ENCODE measurements around the gene NFIX.

NFIX gene

DNA sequence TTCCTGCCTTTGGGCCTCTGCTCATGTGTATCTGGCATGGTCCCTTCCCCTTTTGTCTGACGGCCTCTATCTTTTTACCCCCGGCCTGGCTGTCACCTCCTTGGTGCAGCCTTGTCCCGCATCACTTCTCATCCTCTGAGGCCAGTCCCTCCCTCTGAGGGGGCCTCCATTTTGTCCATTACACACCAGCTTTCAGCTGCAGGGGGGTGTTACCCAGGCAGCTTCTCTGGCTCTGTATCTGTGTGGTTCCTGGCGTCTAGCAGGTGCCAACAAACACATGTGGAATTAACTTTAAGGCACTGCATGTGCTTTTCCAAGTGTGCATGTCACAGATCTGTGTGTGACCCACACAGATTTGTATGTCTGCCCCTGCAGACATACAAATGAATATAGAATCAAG lies 55.0 kb downstream of the NFIX start:
- peak overlapping the region; percentile 78 for H3K27ac ChIP-seq
- TF ChIP-seq, protein P1, sequence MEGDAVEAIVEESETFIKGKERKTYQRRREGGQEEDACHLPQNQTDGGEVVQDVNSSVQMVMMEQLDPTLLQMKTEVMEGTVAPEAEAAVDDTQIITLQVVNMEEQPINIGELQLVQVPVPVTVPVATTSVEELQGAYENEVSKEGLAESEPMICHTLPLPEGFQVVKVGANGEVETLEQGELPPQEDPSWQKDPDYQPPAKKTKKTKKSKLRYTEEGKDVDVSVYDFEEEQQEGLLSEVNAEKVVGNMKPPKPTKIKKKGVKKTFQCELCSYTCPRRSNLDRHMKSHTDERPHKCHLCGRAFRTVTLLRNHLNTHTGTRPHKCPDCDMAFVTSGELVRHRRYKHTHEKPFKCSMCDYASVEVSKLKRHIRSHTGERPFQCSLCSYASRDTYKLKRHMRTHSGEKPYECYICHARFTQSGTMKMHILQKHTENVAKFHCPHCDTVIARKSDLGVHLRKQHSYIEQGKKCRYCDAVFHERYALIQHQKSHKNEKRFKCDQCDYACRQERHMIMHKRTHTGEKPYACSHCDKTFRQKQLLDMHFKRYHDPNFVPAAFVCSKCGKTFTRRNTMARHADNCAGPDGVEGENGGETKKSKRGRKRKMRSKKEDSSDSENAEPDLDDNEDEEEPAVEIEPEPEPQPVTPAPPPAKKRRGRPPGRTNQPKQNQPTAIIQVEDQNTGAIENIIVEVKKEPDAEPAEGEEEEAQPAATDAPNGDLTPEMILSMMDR (conservative IDR thresholded peaks at IDR 0.05): no peak

DNA sequence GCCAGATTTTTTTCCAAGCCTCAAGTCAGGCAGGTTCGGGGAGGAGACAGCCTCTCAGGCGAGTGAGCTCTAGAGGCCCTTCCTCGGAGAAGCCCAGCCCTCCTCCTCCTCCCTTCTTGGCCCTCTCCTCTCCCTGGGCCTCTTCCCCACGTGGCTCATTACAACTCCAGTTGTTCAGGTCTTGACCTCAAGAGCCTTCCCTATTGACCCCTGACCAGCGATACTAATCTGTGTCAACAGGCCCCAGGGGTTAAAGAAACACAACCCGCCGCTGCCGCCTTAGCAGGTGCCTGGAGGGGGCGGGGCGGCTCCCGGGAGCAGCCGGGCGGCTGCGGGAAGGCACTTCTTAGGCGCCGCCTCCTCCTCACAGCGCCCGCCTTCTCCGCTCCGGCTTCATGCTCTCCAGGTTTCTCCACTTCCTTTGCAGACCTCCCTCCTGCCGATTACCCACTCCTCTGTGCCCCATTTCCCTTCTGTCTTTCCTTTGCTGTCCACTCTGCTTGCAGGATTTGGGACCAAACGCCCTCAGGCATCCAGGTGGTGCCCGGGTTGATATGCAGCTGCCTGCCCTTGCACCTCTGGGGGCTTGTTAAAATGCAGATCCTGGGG lies 56.4 kb downstream of the NFIX start:
- H3K27ac ChIP-seq: peak overlapping the region; percentile 78
- TF ChIP-seq, protein P1 (conservative IDR thresholded peaks at IDR 0.05): 0 out of 2 replicates have a peak, but pooled peaks have one; percentile 8

DNA sequence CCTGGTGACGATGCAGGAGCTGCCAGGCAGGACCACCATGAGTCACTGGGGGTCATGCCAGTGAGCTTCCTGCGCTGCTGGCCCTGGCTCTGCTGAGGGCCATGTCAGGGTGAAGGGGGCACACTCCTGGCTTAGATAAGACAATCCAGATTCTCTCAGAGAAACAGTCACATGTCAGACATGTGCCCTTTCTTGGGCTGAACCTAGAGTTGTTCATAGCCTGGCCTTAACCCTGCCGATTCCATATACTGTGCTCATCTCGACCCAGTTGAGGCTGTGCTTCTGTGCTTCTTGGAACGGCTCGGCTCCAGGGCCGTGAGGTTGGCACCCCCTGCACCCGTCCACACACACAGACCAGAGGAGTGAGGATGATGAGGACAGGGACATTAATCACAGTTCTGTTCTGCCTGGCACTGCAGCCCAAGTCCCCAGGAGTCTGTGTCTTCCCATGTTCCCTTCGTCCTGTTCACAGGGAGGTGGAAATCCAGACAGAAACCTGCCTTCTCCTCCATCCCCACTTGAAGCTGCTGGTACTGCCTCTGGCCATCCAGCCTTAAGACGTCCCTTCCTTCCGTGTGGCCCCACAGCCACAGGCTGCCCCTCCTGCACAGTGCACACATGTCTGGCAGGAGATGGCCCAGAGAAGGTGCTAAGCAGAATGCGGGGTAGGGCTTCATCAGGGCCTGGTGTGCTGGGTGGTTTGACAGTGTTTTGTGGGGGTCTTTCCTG lies 57.3 kb downstream of the NFIX start:
- TF ChIP-seq, protein P1 (conservative IDR thresholded peaks at IDR 0.05): no peak
- H3K27ac ChIP-seq: peak overlapping the region; percentile 78

DNA sequence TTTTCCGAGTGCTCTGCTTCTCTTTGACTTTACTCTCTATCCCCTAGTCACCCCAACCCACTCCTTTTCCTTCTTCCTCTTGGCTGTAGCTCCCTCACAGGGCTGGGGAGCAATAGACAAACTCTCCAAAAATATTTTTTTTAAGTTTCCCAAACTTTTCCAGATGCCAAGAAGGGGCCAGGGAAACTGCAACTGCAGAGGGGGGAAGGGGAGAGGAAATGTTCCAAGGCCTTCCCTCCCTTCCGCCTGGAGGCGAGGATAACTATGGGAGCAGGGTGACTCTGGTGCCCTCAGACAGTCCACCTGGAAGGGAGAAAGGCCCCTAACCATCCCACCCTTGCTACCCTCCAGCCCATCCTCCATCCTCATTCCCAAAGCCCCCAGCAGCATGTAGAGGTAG lies 58.0 kb downstream of the NFIX start:
- TF ChIP-seq, protein P1 (conservative IDR thresholded peaks at IDR 0.05): no peak
- peak overlapping the region; percentile 78 for H3K27ac ChIP-seq

DNA sequence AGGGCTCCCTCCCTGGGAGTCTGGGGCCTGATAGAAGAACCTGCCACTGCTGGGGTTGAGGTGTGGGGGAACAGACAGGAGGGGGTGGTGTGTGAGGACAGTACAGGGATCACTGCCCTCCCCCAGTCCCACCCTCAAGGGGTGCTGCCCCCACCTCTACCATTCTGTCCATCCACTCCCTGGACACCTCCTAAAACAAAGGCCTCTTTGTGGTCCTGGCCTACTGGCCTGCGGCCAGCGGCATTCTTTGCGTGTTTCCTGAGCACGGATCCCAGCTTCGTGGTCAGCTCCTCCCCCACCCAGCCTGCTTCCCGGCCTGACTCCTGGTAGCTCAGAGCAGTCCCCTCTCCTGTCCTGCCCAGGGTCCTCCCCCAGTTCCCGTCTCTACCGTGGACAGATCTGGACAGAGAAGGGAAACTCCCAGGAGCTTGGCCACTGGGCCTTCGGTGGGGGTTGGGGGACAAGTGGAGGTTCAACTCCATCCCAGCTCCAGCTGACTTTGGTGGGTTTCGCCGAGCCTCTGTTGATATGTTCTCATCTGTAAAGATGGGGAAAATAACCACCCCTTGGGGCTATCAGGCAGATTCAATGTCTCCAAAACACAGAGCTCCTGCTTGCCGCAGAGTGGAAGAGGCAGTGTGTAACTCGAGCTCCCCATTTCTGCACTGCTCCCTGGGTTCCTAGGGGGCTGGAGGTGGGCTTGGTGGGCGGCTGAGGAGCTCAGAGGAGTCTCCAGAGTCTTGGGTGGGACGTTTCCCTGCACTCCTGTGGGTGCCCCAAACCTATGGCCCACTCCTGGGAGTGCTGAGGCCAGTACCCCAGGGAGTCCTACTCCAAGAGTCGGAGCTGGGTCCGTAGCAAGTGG lies 58.7 kb downstream of the NFIX start:
- peak overlapping the region; percentile 78 for H3K27ac ChIP-seq
- TF ChIP-seq, protein P1 (conservative IDR thresholded peaks at IDR 0.05): no peak

DNA sequence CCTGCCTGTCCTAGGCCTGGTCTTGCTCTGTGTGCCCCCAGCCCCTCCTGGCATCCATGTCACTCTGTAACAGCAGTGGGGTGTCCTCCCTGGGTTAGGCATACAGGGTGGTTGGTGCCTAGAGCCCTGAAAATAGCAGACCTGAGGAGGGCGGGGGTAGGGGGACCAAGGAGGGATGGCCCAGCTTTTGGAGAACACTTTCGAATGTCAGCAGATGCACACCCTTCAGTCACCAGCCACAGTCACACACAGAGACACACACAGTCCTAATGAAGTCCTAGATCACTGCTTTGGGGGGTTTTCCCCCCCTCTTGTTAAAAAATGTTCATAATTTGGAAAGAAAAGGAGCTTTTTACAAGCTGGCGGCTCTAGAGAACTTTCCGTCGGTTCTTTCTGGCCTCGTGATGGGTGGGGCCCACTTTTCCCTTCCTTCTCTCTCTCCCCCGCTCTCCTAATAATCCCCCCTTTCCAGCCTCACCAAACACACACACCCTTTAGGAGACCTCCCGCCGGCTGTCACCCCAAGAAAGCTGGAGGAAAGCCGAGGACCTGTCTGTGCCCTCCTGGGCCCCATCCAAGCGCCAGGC lies 59.4 kb downstream of the NFIX start:
- peak overlapping the region; percentile 78 for H3K27ac ChIP-seq
- TF ChIP-seq, protein P1 (conservative IDR thresholded peaks at IDR 0.05): no peak
